Erythroblast (primary cell): ENCODE measurements around the gene RANGRF.

Source experiments
- GATA1 ChIP-seq: IDR thresholded peaks from 2 replicates; pipeline ENCODE4 v1.6.1; 2011; ENCODE audit warnings: low read depth, mild to moderate bottlenecking, control low read depth, low read length, moderate library complexity
- POLR2A ChIP-seq: IDR thresholded peaks from 2 replicates; pipeline ENCODE4 v1.6.1; 2011; ENCODE audit warnings: mild to moderate bottlenecking, low read length

DNA sequence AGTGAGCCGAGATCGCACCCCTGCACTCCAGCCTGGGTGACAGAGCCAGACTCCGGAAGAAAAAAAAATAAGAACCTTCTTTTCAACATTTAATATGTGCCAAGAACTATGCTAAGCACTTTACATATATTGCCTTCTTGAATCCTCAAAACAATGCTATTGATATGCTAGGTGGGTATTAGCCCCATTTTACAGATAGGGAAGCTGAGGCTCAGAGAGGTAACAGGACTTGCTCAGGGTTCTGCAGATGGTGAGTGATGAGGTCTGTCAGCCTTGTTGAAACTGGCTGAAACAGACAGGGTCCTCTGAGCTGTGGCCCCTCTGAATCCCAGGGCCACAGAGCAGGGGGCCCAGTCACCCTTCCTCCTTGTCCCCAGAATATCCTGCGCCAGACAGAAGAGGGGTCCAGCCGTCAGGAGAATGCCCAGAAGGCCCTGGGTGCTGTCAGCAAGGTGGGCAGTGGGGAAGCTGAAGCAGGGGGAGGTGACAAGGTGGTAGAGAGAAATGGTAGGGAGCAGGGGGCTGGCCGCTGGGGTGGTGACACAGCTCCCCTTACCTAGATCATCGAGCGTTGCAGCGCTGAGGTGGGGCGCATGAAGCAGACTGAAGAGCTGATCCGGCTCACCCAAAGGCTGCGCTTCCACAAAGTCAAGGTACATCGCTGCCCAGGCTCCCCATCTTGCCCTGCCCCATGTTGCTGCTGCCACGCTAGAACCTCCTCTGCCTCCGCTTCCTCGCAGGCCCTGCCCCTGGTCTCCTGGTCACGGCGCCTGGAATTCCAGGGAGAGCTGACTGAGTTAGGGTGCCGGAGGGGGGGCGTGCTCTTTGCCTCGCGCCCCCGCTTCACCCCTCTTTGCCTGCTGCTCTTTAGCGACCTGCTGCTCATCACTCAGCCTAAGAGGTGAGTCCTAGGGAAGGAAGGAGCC is 29.8 kb downstream of the RANGRF start:
- TF ChIP-seq POLR2A (no peak), GATA1 (no peak)
